Measurements from ENCODE around the gene MUC15. TPM values are rescaled to one million over a fixed set of nuclear protein-coding genes. Genes with fewer than 3 reads are reported as not detected.

MUC15 gene
- total and polyA plus RNA-seq, 2 of the 8 experiments (the other 6 are each of a cell fraction or from before 2014, with no cell fraction given): not detected

GRCh38 chr11:26549176-26549575 lies 22.9 kb downstream of the MUC15 start (continued):
- TF ChIP-seq CHD7 (IDR thresholded peaks at IDR 0.05; ENCODE audit: insufficient replicate concordance, low read length) (no peak), RBBP5 (IDR thresholded peaks at IDR 0.05; ENCODE audit: borderline replicate concordance, low read depth, low read length) (no peak), ATF2 (IDR thresholded peaks at IDR 0.05; ENCODE audit: low read length) (no peak), RNF2 (IDR thresholded peaks at IDR 0.05; ENCODE audit: borderline replicate concordance, low read depth, low read length, missing control alignments, poor library complexity, severe bottlenecking) (no peak), RAD21 (IDR thresholded peaks at IDR 0.05 in 1 of 2, conservative IDR thresholded peaks at IDR 0.05 in 1 of 2; ENCODE audit: low read depth in 2 of 2, low read length in 2 of 2) (no peak), SUZ12 (IDR thresholded peaks at IDR 0.05; ENCODE audit: low read length) (no peak), JUND (IDR thresholded peaks at IDR 0.05; ENCODE audit: low read length) (no peak), EGR1 (IDR thresholded peaks at IDR 0.05; ENCODE audit: borderline replicate concordance, low read depth, low read length) (no peak)
